ENCODE data around the gene PRKAR2A.

GRCh38 chr3:48750856-48751255 is 96.8 kb downstream of the PRKAR2A start:
- TF ChIP-seq POLR2A (IDR thresholded peaks at IDR 0.05) (no peak), EP300 (IDR thresholded peaks at IDR 0.05) (no peak), CTCF (IDR thresholded peaks at IDR 0.05) (no peak), POLR2AphosphoS5 (IDR thresholded peaks at IDR 0.05) (no peak)

Data from upper lobe of left lung (tissue), 4 donors.